K562 (cell line): ENCODE results near the gene HELT. TPM values are rescaled to one million over a fixed set of nuclear protein-coding genes. Genes with fewer than 3 reads are reported as not detected.

Experiments
- polyA plus RNA-seq, 8 experiments: library from polyadenylated mRNA; depleted of rRNA in 4 of 8; stranded (reverse) in 5 of 8; unstranded in 3 of 8; fragments of >200 nt; fragmentation: Nextera tagmentation in 2 of 8; fragmentation: Illumina TruSeq in 1 of 8; extraction: Ambion mirVana in 2 of 8; extraction: Trizol in 1 of 8; gene quantifications; 2 replicates each; pipeline versions ENCODE4 v1.2.1 to v1.2.3, GENCODE V29; 2011 to 2014; ENCODE audit warnings: inconsistent platforms in 1 of 8, missing spikeins in 1 of 8
- total RNA-seq, 7 experiments: library from RNA; depleted of rRNA in 6 of 7; stranded (reverse); fragments of >200 nt in 6 of 7; fragmentation: Illumina TruSeq in 2 of 7; extraction: Trizol in 2 of 7; gene quantifications; 2 replicates each; pipeline versions ENCODE4 v1.2.1 to v1.2.3, GENCODE V29; 2011 to 2021; ENCODE audit warnings: low replicate concordance in 1 of 7

The HELT gene
- total and polyA plus RNA-seq, 9 of the 15 experiments (the other 6 are each of a cell fraction or from before 2014, with no cell fraction given): not detected

Other genes with a start within 250 kb of the HELT start
- 14.0 and 14.3 TPM in 2 replicates for gene ACSL1, start 192.5 kb upstream of the HELT start, total RNA-seq (2014; rRNA removed)
- gene ACSL1, start 192.5 kb upstream of the HELT start, total RNA-seq (2014; rRNA removed; fragmentation: Illumina TruSeq; extraction: Trizol): 23.6 and 25.3 TPM in 2 replicates
- gene ACSL1, start 192.5 kb upstream of the HELT start, total RNA-seq (2015; rRNA removed; fragmentation: Illumina TruSeq; extraction: Trizol): 15.2 and 15.9 TPM in 2 replicates
- 22.2 and 22.6 TPM in 2 replicates for gene ACSL1, start 192.5 kb upstream of the HELT start, total RNA-seq (2021)
- gene ACSL1, start 192.5 kb upstream of the HELT start, polyA plus RNA-seq (2011; rRNA removed): 6.7 and 21.8 TPM in 2 replicates
- 24.1 and 24.4 TPM in 2 replicates for gene ACSL1, start 192.5 kb upstream of the HELT start, polyA plus RNA-seq (2014; fragmentation: Illumina TruSeq; extraction: Trizol)
- gene ACSL1, start 192.5 kb upstream of the HELT start, polyA plus RNA-seq (2014; fragmentation: Nextera tagmentation; extraction: Ambion mirVana): 10 to 100 TPM; 10.2 to 11.3 TPM
- gene ACSL1, start 192.5 kb upstream of the HELT start, polyA plus RNA-seq (2014; rRNA removed): 15.0 TPM in 2 replicates
- gene SLC25A4, start 124.8 kb downstream of the HELT start, total RNA-seq (2014; rRNA removed): 18.2 and 24.5 TPM in 2 replicates
- 17.7 and 19.5 TPM in 2 replicates for gene SLC25A4, start 124.8 kb downstream of the HELT start, total RNA-seq (2014; rRNA removed; fragmentation: Illumina TruSeq; extraction: Trizol)
- gene SLC25A4, start 124.8 kb downstream of the HELT start, total RNA-seq (2015; rRNA removed; fragmentation: Illumina TruSeq; extraction: Trizol): 16.9 and 19.6 TPM in 2 replicates
- gene SLC25A4, start 124.8 kb downstream of the HELT start, total RNA-seq (2021): 28.4 and 30.3 TPM in 2 replicates
- 28.6 and 29.8 TPM in 2 replicates for gene SLC25A4, start 124.8 kb downstream of the HELT start, polyA plus RNA-seq (2011; rRNA removed)
- gene SLC25A4, start 124.8 kb downstream of the HELT start, polyA plus RNA-seq (2014; fragmentation: Illumina TruSeq; extraction: Trizol): 17.5 and 19.7 TPM in 2 replicates
- 10 to 100 TPM in 1 of 2 experiments, 1 to 10 TPM in 1; 8.3 to 13.6 TPM for gene SLC25A4, start 124.8 kb downstream of the HELT start, polyA plus RNA-seq (2014; fragmentation: Nextera tagmentation; extraction: Ambion mirVana)
- gene SLC25A4, start 124.8 kb downstream of the HELT start, polyA plus RNA-seq (2014; rRNA removed): 25.5 and 27.4 TPM in 2 replicates
- gene CFAP97, start 185.5 kb downstream of the HELT start, total RNA-seq (2014; rRNA removed): 19.9 and 22.0 TPM in 2 replicates
- 57.7 and 68.7 TPM in 2 replicates for gene CFAP97, start 185.5 kb downstream of the HELT start, total RNA-seq (2014; rRNA removed; fragmentation: Illumina TruSeq; extraction: Trizol)
- gene CFAP97, start 185.5 kb downstream of the HELT start, total RNA-seq (2015; rRNA removed; fragmentation: Illumina TruSeq; extraction: Trizol): 51.3 and 57.5 TPM in 2 replicates
- gene CFAP97, start 185.5 kb downstream of the HELT start, total RNA-seq (2021): 42.7 and 44.6 TPM in 2 replicates
- gene CFAP97, start 185.5 kb downstream of the HELT start, polyA plus RNA-seq (2011; rRNA removed): 48.0 and 57.8 TPM in 2 replicates
- 35.7 and 44.4 TPM in 2 replicates for gene CFAP97, start 185.5 kb downstream of the HELT start, polyA plus RNA-seq (2014; fragmentation: Illumina TruSeq; extraction: Trizol)
- 10 to 100 TPM; 17.3 to 42.7 TPM for gene CFAP97, start 185.5 kb downstream of the HELT start, polyA plus RNA-seq (2014; fragmentation: Nextera tagmentation; extraction: Ambion mirVana)
- 21.3 and 24.6 TPM in 2 replicates for gene CFAP97, start 185.5 kb downstream of the HELT start, polyA plus RNA-seq (2014; rRNA removed)
- gene SNX25, start 191.1 kb downstream of the HELT start, total RNA-seq (2014; rRNA removed): 9.4 and 10.4 TPM in 2 replicates
- 15.5 and 18.0 TPM in 2 replicates for gene SNX25, start 191.1 kb downstream of the HELT start, total RNA-seq (2014; rRNA removed; fragmentation: Illumina TruSeq; extraction: Trizol)
- 12.7 and 14.4 TPM in 2 replicates for gene SNX25, start 191.1 kb downstream of the HELT start, total RNA-seq (2015; rRNA removed; fragmentation: Illumina TruSeq; extraction: Trizol)
- 12.6 and 14.4 TPM in 2 replicates for gene SNX25, start 191.1 kb downstream of the HELT start, total RNA-seq (2021)
- 21.9 and 23.4 TPM in 2 replicates for gene SNX25, start 191.1 kb downstream of the HELT start, polyA plus RNA-seq (2011; rRNA removed)
- gene SNX25, start 191.1 kb downstream of the HELT start, polyA plus RNA-seq (2014; fragmentation: Illumina TruSeq; extraction: Trizol): 10.4 and 13.3 TPM in 2 replicates
- 1 to 10 TPM; 2.5 TPM for gene SNX25, start 191.1 kb downstream of the HELT start, polyA plus RNA-seq (2014; fragmentation: Nextera tagmentation; extraction: Ambion mirVana)
- 9.5 and 9.6 TPM in 2 replicates for gene SNX25, start 191.1 kb downstream of the HELT start, polyA plus RNA-seq (2014; rRNA removed)